Gastroesophageal sphincter (tissue), 3 donors: ENCODE measurements around the gene BRD4.

ENCODE experiments used
- EP300 ChIP-seq: sonication (generic); formaldehyde crosslinking; IDR thresholded peaks from one replicate; pipeline ENCODE4 v1.6.1; 2017; ENCODE audit warnings: antibody characterized with exemption, mild to moderate bottlenecking
- POLR2AphosphoS5 ChIP-seq: sonication (generic); formaldehyde crosslinking; IDR thresholded peaks from one replicate; pipeline ENCODE4 v1.6.1; 2017; ENCODE audit warnings: antibody characterized with exemption
- TF ChIP-seq, protein P1 (sequence below), 4 experiments: fragments of 200-600 bp in 2 of 4; fragments of 450-650 bp in 2 of 4; sonication (generic) in 1 of 4; IDR thresholded peaks; one replicate each; pipeline ENCODE4 v1.5.1; 2017 to 2019; ENCODE audit warnings: antibody characterized with exemption in 4 of 4, mild to moderate bottlenecking in 2 of 4, moderate library complexity in 2 of 4

DNA sequence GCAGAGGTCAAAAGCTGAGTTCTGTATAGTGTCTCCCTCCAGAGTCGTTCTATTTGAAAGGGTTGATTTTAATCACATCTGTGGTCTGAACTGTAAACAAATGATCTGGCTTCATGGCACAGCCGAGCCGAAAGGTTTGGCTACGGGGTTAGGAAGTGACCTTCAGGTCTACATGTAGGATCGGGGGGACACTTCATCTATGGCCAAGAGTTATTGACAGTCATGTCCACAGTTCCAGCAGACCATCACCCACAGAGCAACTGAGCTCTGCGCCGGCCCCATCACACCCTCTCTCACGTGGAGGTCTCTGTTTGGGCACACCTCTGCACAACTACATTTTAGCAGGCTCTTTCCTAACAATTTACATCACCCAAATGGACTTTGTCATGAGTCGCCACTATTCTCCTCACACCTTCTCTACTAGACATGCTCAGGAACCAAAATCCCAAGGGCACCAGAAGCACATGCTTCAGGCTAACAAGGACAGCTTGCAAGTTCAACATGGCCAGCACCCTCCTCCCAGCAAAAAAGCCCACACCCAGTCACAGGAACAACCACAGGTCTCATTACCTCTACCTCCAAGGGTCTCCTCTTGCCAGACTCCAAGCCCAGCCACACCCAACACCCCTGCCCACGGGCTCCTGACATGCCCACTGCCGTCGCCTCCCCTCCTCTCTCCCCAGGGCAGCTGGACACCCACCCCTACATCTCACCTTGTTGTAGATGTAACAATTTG, 64.0 kb downstream of the BRD4 start:
- TF ChIP-seq POLR2AphosphoS5 (peak; percentile 9), EP300 (no peak)
- TF ChIP-seq, protein P1, sequence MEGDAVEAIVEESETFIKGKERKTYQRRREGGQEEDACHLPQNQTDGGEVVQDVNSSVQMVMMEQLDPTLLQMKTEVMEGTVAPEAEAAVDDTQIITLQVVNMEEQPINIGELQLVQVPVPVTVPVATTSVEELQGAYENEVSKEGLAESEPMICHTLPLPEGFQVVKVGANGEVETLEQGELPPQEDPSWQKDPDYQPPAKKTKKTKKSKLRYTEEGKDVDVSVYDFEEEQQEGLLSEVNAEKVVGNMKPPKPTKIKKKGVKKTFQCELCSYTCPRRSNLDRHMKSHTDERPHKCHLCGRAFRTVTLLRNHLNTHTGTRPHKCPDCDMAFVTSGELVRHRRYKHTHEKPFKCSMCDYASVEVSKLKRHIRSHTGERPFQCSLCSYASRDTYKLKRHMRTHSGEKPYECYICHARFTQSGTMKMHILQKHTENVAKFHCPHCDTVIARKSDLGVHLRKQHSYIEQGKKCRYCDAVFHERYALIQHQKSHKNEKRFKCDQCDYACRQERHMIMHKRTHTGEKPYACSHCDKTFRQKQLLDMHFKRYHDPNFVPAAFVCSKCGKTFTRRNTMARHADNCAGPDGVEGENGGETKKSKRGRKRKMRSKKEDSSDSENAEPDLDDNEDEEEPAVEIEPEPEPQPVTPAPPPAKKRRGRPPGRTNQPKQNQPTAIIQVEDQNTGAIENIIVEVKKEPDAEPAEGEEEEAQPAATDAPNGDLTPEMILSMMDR (IDR thresholded peaks at IDR 0.05): no peak
